Kidney (tissue), 14 donors: ENCODE data around the gene PHLDB2. TPM values are rescaled to one million over a fixed set of nuclear protein-coding genes. Genes with fewer than 3 reads are reported as not detected.

ENCODE experiments used
- DNase-seq, 5 donors: peaks; one replicate each; pipeline ENCODE4 v3.0.0-alpha.2; 2013 to 2020
- FAIRE-seq: peaks from 2 replicates; lab custom pipeline; 2012; peaks lifted over from hg19 to GRCh38; lab: Jason Lieb, UNC
- H3K27ac ChIP-seq, 2 donors: one replicate each; pipeline ENCODE4 v1.7.0; 2013; ENCODE audit warnings: low read depth in 2 of 2, low read length in 2 of 2, inconsistent platforms in 1 of 2
- H3K27me3 ChIP-seq: one replicate; pipeline ENCODE4 v1.7.1; 2013; ENCODE audit warnings: low read length, inconsistent platforms; ENCODE audit not compliant: control insufficient read depth, insufficient read depth
- H3K36me3 ChIP-seq, 3 donors: one replicate each; pipeline versions ENCODE4 v1.7.0 to v1.7.1; 2013; ENCODE audit warnings: low read length in 3 of 3, control low read depth in 1 of 3, inconsistent platforms in 1 of 3; ENCODE audit not compliant: insufficient read depth in 3 of 3, control insufficient read depth in 2 of 3
- H3K4me1 ChIP-seq, 3 donors: one replicate each; pipeline versions ENCODE4 v1.7.0 to v1.7.1; 2013; ENCODE audit warnings: low read length in 3 of 3, inconsistent platforms in 1 of 3, low read depth in 1 of 3; ENCODE audit not compliant: control insufficient read depth in 2 of 3, insufficient read depth in 2 of 3
- H3K4me3 ChIP-seq, 3 donors: one replicate each; pipeline versions ENCODE4 v1.7.0 to v1.8.1; 2013; ENCODE audit warnings: low read length in 3 of 3, control low read depth in 1 of 3, inconsistent platforms in 1 of 3
- H3K9ac ChIP-seq, 3 donors: one replicate each; pipeline versions ENCODE4 v1.7.0 to v1.7.1; 2013; ENCODE audit warnings: low read length in 3 of 3, control low read depth in 1 of 3, inconsistent platforms in 1 of 3
- H3K9me3 ChIP-seq, 3 donors: one replicate each; pipeline versions ENCODE4 v1.7.0 to v1.7.1; 2013; ENCODE audit warnings: low read length in 3 of 3, control low read depth in 1 of 3, inconsistent platforms in 1 of 3; ENCODE audit not compliant: control insufficient read depth in 2 of 3, insufficient read depth in 1 of 3
- CTCF ChIP-seq: IDR thresholded peaks from 3 replicates; pipeline ENCODE4 v1.5.1; 2012; ENCODE audit warnings: mild to moderate bottlenecking, moderate library complexity, borderline replicate concordance; ENCODE audit not compliant: insufficient read depth; ENCODE audit errors: extremely low read depth
- intact Hi-C: fragments of 100-400 bp; cut with DNase I; formaldehyde crosslinking; loops from one replicate; pipeline ENCODE4 v1.11.1; 2022
- polyA plus RNA-seq: library from polyadenylated mRNA; stranded (reverse); fragments of 350-450 nt; fragmentation: Illumina TruSeq; extraction: RNeasy Lipid Tissue Mini Kit (QIAGEN cat#74804); gene quantifications from one replicate; pipeline ENCODE4 v1.2.3, GENCODE V29; 2014; ENCODE audit warnings: low read depth, low replicate concordance; ENCODE audit not compliant: insufficient read depth
- total RNA-seq: library from RNA; stranded (reverse); fragmentation: NEBNext Ultra II Directional; extraction: Animal tissue kit (Norgen Biotek cat#: 25700); gene quantifications from one replicate; pipeline ENCODE4 v1.2.1, GENCODE V29; 2021
- donor health status: control.
- donor health status: control.
- donor health status: control.
- donor health status: control.
- donor health status: control.
- donor health status: DM: yes; HTN: yes; CAD: no.
- donor health status: Normal renal cell carcinoma (clear cell type).

Gene PHLDB2
- total and polyA plus RNA-seq, 2 donors from 2014 or later = 28.0 to 85.6 TPM

- Histone ChIP-seq H3K4me1 (no peaks in the 10 kb centered on the region), H3K9ac (no peak overlapping the region), H3K4me3 (no peak overlapping the region), H3K36me3 (peaks cover 6 to 47% (median 17%) of the 10 kb centered on the region in 3 donors), H3K27me3 (no peaks in the 10 kb centered on the region), H3K27ac (no peak overlapping the region), H3K9me3 (no peaks in the 10 kb centered on the region)
- intact Hi-C loops = no loop called here
- DNase-seq = no peak
- TF ChIP-seq CTCF = no peak
- no peak for FAIRE-seq
Observed at GRCh38 chr3:111944372-111944771, 85.3 kb downstream of the PHLDB2 start.

- TF ChIP-seq CTCF = no peak
- peak in 1 of 5 donors; percentile 60 for DNase-seq
- H3K36me3 ChIP-seq = peaks cover 3 to 29% (median 9%) of the 10 kb centered on the region in 3 donors
- FAIRE-seq = peak; percentile 53
- no peaks in the 10 kb centered on the region for H3K27me3 ChIP-seq
- H3K9ac ChIP-seq = no peak overlapping the region
- intact Hi-C loops = no loop called here
- no peaks in the 10 kb centered on the region for H3K4me1 ChIP-seq
- H3K9me3 ChIP-seq = no peaks in the 10 kb centered on the region
- no peak overlapping the region for H3K4me3 ChIP-seq
- no peak overlapping the region for H3K27ac ChIP-seq
Observed at GRCh38 chr3:111947231-111947630, 88.2 kb downstream of the PHLDB2 start.

- no peaks in the 10 kb centered on the region for H3K9me3 ChIP-seq
- FAIRE-seq (no peak), DNase-seq (peak in 1 of 5 donors; percentile 39)
- no peaks in the 10 kb centered on the region for H3K27me3 ChIP-seq
- intact Hi-C loops = no loop called here
- H3K4me1 ChIP-seq = no peaks in the 10 kb centered on the region
- no peak overlapping the region for H3K9ac ChIP-seq
- peaks cover 0 to 33% (median 19%) of the 10 kb centered on the region in 3 donors for H3K36me3 ChIP-seq
- no peak for TF ChIP-seq CTCF
- no peak overlapping the region for H3K4me3 ChIP-seq
- no peak overlapping the region for H3K27ac ChIP-seq
Observed at GRCh38 chr3:111948786-111949185, 89.7 kb downstream of the PHLDB2 start.

GRCh38 chr3:111949712-111950111 is 90.6 kb downstream of the PHLDB2 start:
- Histone ChIP-seq H3K36me3 (peaks cover 0 to 39% (median 19%) of the 10 kb centered on the region in 3 donors), H3K9me3 (no peaks in the 10 kb centered on the region), H3K9ac (no peak overlapping the region), H3K4me1 (no peaks in the 10 kb centered on the region), H3K27ac (no peak overlapping the region), H3K27me3 (no peaks in the 10 kb centered on the region), H3K4me3 (no peak overlapping the region)
- TF ChIP-seq CTCF = no peak
- FAIRE-seq (no peak), DNase-seq (no peak)
- intact Hi-C loops = no loop called here
